Measurements from ENCODE around the gene GALR1.

DNA sequence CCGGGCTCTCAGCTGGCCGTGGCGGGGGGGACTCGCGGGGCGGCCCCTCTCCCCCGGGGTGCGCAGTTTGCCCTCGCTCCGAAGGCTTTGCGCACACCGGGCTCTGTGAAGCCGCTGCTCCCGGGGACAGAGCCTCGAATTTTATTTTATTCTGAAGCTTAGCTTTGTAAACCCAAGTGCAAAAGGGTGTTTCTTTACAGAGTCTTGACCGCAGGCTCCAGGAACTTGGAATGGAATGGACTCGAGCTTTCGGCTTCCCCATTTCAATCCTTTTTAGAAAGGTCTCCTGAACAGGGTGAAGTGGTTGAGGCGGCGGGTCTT, 2.0 kb downstream of the GALR1 start:
- TF ChIP-seq, protein P1, sequence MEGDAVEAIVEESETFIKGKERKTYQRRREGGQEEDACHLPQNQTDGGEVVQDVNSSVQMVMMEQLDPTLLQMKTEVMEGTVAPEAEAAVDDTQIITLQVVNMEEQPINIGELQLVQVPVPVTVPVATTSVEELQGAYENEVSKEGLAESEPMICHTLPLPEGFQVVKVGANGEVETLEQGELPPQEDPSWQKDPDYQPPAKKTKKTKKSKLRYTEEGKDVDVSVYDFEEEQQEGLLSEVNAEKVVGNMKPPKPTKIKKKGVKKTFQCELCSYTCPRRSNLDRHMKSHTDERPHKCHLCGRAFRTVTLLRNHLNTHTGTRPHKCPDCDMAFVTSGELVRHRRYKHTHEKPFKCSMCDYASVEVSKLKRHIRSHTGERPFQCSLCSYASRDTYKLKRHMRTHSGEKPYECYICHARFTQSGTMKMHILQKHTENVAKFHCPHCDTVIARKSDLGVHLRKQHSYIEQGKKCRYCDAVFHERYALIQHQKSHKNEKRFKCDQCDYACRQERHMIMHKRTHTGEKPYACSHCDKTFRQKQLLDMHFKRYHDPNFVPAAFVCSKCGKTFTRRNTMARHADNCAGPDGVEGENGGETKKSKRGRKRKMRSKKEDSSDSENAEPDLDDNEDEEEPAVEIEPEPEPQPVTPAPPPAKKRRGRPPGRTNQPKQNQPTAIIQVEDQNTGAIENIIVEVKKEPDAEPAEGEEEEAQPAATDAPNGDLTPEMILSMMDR (IDR thresholded peaks at IDR 0.05): no peak
- TF ChIP-seq POLR2A (IDR thresholded peaks at IDR 0.05): no peak
- TF ChIP-seq EP300 (IDR thresholded peaks at IDR 0.05): no peak
- TF ChIP-seq POLR2AphosphoS5 (IDR thresholded peaks at IDR 0.05): no peak

Data from stomach (tissue), 4 donors.